ENCODE data around the gene RDH16.

RDH16 gene

GRCh38 chr12:56958422-56958821 lies 1.0 kb upstream of the RDH16 start:
- no peak for TF ChIP-seq CTCF (IDR thresholded peaks at IDR 0.05; ENCODE audit: low read depth, low read length)
- no peak for DNase-seq (ENCODE audit: low read depth, low spot score)
- in situ Hi-C loops (cut with HindIII; ENCODE audit: low sequenced_read_pairs), result no loop called here
- no peak overlapping the region for H3K4me3 ChIP-seq (ENCODE audit: low read depth, low read length)

GRCh38 chr12:56955631-56956256 lies 1.7 kb downstream of the RDH16 start:
- no peak for DNase-seq (ENCODE audit: low read depth, low spot score)
- in situ Hi-C loops (cut with HindIII; ENCODE audit: low sequenced_read_pairs), result no loop called here
- no peak overlapping the region for H3K4me3 ChIP-seq (ENCODE audit: low read depth, low read length)
- no peak for TF ChIP-seq CTCF (IDR thresholded peaks at IDR 0.05; ENCODE audit: low read depth, low read length)

GRCh38 chr12:56954958-56955355 lies 2.5 kb downstream of the RDH16 start:
- no peak for DNase-seq (ENCODE audit: low read depth, low spot score)
- no peak overlapping the region for H3K4me3 ChIP-seq (ENCODE audit: low read depth, low read length)
- TF ChIP-seq CTCF (IDR thresholded peaks at IDR 0.05; ENCODE audit: low read depth, low read length), result no peak
- in situ Hi-C loops (cut with HindIII; ENCODE audit: low sequenced_read_pairs), result no loop called here

- in situ Hi-C loops (cut with HindIII; ENCODE audit: low sequenced_read_pairs), result no loop called here
- TF ChIP-seq CTCF (IDR thresholded peaks at IDR 0.05; ENCODE audit: low read depth, low read length), result no peak
- no peak for DNase-seq (ENCODE audit: low read depth, low spot score)
- no peak overlapping the region for H3K4me3 ChIP-seq (ENCODE audit: low read depth, low read length)
Observed at GRCh38 chr12:56954057-56954957, 3.1 kb downstream of the RDH16 start.

- TF ChIP-seq CTCF (IDR thresholded peaks at IDR 0.05; ENCODE audit: low read depth, low read length), result no peak
- DNase-seq (ENCODE audit: low read depth, low spot score), result no peak
- in situ Hi-C loops (cut with HindIII; ENCODE audit: low sequenced_read_pairs), result no loop called here
- H3K4me3 ChIP-seq (ENCODE audit: low read depth, low read length), result no peak overlapping the region
Observed at GRCh38 chr12:56953314-56953713, 4.1 kb downstream of the RDH16 start.

GRCh38 chr12:56951582-56952339 lies 5.6 kb downstream of the RDH16 start:
- in situ Hi-C loops (cut with HindIII; ENCODE audit: low sequenced_read_pairs), result no loop called here
- no peak overlapping the region for H3K4me3 ChIP-seq (ENCODE audit: low read depth, low read length)
- TF ChIP-seq CTCF (IDR thresholded peaks at IDR 0.05; ENCODE audit: low read depth, low read length), result no peak
- no peak for DNase-seq (ENCODE audit: low read depth, low spot score)
